Measurements from ENCODE around the gene CYP27A1.

- no peak for TF ChIP-seq CTCF (conservative IDR thresholded peaks at IDR 0.05; ENCODE audit: low read depth, low read length)
- no peak for TF ChIP-seq EZH2 (IDR thresholded peaks at IDR 0.05; ENCODE audit: borderline replicate concordance, low read depth, low read length, poor library complexity, severe bottlenecking)
Measured at GRCh38 chr2:218813771-218814460, 32.0 kb downstream of the CYP27A1 start.

All from A673 (cell line).